Activated CD8-positive, alpha-beta memory T cell treated with anti-CD3 and anti-CD28 coated beads, Interleukin-2, amount 50 U/mL, for 48 hours (primary cell): ENCODE data around the gene GAB2.
"Not testable (repeated sequence)": the region's sequence is repeated elsewhere in the genome, so short reads cannot be mapped to it uniquely, and the experiment has no call there.

ENCODE experiments used
- DNase-seq: peaks from one replicate; pipeline ENCODE4 v3.0.0-alpha.2; 2020

The GAB2 gene

DNA sequence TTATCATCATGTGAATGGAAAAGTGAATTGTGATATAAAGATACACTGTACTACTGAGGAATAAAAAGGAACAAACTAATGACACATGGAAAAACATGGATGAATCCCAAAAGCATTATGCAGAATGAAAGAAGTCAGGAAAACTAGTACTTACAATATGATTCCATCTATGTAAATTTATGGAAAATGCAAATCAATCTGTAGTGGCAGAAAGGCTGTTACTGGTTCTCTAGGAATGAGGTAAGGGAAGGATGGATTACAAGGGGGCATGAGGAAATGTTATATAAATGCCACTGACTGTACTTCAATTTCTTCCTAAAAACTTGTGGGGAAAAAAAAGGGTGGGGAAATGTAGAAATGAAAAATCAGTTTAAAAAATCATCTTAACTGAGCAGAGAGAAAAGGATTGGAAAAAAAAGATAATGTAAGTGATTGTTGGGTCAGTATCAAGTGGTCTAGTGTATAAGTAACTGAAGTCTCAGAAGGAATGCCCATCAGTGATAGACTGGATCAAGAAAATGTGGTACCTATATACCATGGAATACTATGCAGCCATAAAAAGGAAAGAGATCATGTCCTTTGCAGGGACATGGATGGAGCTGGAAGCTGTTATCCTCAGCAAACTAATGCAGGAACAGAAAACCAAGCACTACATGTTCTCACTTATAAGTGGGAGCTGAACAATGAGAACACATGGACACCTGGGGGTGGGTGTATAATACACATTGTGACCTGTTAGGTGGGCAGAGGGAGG lies 180.2 kb downstream of the GAB2 start:
- no peak for DNase-seq

DNA sequence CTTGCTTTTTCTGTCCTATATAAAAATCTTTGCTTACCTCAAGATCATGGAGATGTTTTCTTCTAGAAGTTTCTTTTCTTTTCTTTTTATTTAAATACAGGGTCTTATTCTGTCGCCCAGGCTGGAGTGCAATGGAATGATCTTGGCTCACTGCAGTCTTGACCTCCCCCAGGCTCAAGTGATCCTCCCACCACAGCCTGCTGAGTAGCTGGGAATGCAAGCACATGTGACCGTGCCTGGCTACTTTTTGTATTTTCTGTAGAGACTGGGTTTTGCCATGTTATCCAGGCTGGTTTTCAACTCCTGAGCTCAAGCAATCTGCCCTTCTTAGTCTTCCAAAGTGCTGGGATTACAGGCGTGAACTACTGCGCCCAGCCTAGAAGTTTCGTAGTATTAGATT lies 183.6 kb downstream of the GAB2 start:
- DNase-seq: no peak

DNA sequence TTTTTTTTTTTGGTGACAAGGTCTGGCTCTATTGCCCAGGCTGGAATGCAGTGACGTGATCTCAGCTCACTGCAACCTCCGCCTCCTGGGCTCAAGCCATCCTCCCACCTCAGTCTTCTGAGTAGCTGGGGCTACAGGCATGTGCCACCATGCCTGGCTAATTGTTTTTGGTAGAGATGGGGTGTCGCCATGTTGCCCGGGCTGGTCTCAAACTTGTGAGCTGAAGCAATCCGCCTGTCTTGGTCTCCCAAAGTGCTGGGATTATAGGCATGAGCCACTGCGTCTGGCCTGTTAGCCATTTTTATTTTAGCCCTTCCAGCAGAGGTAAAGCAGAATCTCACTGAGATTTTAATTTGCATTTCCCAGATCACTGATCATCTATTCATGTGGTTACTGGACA lies 184.6 kb downstream of the GAB2 start:
- not testable (repeated sequence) for DNase-seq

DNA sequence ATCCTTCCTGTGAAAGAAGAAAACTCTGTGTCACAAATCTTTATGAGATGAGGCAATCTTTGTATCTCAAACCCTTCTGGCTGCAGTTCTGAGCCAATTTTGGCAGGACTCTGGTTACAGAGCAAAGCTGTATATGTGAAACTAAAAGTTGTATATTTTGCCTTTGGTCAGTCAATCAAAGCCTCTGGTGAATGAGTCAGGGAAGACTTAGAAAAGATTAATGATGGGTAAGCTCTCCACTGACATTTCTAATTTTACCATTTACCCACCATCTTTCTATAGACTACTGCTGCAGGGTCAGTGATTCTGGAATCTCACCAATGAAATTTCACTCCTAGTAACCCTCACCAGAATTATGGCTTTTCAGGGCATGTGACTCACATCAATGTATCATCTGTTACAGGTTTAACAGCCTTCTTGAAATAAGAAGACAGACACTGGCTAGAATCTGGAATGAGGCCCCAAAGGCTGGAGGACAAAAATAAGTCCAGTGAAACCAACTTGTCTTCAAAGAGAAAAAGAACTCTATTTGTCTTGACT lies 185.6 kb downstream of the GAB2 start:
- DNase-seq: no peak

DNA sequence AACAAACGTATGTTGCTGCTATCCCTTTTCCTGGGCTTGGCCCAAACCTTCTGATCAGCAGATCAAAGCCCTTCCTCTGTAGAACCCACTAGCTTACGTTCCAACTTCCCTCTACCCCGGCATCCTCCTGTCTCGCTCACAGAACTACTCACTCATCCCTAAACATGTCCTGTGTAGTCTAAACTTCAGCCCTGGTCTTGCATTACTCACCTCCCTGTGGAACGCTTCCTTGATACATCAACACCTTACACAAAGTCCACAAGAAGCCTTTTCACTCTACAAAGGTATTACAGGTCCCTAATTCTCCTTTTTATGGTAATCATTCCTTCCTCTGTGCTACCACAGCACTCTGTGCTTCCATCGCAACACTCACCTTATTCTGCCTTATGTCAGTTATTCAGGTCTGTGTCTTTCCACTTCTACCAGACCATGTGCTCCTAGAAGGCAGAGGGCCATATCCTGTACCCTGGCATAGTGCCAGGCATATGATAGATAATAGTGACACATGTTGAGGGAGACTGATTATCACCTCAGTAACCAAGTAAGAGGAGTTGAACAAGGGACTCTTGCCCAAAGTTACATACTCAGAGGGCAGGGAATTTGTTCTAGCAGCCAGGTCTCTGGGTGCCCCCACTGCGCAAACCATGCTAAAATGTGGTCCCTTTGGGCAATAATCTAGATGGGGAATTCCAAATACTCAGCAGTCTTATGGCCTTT lies 187.3 kb downstream of the GAB2 start:
- DNase-seq: no peak

DNA sequence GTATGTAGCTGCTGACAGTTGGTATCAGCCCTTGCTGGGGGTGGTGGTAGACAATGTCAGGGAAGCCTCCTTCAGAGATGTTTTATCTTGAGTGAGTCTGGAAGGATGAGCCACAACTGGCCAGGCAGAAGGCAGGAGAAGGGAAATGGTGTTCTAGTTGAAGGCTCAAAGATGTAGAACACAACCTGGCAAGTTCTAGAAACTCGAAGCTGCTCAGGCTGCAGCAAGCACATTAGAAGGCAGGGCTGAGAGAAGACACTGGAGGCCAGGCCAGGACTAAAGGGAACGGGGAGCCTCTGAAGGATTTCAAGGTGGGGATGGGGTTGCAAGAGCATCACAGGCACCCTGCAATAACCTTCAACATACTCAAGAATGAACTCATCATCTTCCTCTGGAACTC lies 188.5 kb downstream of the GAB2 start:
- DNase-seq: no peak

DNA sequence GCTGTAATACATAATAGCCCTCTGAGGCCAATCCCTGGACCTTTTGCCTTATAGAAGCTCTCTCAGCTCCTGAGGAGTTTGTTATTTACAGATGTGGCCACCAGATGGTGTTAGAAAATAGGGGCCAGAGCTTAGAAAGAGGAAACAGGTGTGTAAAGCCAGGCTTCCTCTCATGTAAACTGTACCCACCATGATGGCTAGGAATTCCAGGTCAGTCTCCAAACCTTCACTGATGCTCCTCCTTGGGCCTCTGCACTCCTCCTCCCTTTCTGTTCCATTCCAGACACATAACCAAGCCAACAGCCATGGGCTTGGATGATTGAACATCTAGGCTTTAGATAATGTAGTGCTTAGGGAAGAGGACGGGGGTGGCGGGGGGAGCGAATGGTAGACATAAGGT lies 189.2 kb downstream of the GAB2 start:
- no peak for DNase-seq

DNA sequence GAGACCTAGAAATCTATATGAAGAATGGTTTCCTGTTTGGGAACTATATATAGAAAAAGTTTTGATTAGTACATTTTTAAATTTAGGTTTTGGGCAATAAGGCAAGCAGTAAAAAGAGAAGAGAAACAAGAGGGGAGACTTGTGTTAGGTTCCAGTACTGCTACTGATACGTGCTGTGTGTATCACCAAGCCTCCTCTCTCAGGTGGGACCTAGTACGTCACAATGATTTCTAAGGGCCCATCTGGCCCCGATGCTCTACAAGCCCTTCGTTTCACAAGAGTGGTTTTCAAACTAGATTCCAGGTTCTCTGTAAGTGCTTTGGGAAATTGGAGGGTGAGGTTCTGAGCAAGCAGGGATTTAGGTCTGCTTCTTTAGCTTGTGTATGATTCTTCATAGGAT lies 189.7 kb downstream of the GAB2 start:
- no peak for DNase-seq

DNA sequence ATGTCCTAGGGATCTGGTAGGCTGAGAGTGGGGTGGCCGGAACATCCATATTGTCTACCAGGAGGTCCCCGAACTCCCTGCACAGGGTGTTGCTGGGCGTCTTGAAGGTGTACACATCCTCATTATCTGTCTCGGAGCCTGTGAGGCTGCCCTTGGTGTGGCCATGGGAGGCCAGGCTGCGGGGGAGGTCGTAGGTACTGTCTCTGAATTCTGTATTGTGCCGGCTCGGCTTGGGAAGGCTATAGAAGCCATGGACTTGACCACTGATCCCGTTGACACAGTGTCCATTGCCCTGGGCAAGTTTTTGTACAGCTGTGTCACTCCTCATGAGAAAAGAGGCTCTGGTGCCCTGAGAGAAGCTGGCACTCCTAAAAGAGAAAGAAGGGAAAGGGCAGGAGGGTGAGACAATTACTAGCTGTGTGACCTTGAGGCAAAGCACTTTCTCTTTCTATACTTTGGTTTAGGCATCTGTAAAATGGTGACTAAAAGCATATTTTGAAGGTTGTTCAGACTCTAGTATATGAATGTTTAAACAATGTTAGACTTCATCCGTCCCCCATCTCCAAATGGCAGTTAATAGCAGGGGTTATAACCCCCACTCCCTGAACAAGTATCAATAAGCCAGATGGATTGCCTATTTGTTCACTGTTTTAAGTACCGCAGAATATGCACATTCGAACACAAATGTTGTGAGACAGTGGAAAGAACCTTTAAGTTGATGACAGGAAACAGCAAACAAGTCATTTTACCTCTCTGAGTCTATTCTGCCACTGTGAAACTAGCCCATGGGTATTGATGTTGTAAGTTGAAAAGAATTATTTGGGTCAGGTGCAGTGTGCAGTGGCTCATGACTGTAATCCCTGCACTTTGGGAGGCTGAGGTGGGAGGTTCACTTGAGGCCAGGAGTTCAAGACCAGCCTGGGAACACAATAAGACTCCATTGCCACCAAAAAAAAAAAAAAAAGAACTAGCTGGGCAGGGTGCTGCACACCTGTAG lies 190.6 kb downstream of the GAB2 start:
- DNase-seq: no peak

DNA sequence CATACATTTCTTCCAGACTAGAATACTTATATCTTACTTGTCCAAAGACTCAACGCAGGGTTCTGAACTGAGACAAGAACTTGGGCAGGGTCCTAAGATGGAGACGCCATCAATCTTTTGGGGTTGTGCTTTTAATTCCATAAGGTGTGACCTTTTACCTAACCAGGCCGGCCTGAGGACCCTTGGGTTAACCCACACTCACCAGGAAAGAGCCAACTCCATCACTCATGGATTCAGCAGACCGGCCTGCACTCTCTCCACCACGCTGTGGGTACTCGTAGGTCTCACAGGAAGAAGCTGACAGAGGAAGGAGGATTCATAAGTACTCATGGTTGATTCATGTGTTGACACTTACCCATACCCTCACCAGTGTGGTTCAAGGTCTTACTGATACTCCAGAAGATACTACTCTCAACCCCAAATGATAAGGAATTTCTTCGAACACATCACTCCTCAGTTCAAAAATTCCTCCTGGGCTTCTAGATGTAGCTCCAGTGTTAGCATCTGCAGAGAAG lies 192.7 kb downstream of the GAB2 start:
- no peak for DNase-seq

DNA sequence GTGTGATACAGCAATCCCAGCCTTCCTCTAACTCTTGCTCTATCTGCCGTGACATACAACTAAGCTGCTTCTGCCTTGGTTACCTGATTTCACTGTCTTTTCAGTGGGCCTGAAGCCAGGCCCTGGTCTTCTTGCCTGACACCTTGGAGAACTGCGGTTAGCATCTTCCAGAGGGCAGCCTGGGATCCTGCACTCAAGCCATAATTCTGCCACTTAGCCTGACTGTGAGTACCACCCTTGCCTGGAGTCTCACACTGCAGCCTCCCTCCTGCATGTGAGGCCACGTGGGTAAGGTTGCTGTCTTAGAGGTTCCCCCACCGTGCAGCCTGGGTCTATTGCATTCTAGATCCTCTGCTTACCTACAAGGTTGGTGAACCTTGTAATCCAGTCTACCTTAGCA lies 193.1 kb downstream of the GAB2 start:
- no peak for DNase-seq

DNA sequence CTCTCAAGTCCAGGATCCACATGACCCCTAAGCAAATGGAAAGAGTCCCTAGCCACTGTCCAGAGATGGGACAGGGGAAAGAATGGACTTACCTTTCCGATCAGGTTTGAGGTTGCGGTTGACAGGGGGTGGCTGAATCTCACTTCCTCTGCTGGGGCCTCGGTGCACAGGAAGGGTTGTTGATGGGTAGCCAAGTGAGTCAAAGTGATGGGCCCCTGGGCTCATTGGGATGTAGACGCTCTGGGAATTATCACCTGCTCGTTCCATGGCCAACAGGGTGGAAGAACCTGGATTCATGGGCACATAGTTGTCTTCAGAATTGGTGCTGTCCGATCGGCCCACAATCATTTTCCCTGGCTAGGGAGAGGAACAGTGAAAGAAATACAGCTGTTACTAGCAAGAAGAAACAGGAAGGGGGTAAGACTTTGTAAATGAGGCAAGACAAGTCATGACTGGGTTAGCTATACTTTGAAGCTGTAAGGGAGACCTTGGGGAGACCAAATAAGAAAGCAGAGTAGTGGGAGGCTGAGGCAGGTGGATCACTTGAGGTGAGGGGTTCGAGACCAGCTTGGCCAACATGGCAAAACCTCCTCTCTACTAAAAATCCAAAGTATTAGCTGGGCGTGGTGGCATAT lies 194.2 kb downstream of the GAB2 start:
- peak; percentile 25 for DNase-seq

DNA sequence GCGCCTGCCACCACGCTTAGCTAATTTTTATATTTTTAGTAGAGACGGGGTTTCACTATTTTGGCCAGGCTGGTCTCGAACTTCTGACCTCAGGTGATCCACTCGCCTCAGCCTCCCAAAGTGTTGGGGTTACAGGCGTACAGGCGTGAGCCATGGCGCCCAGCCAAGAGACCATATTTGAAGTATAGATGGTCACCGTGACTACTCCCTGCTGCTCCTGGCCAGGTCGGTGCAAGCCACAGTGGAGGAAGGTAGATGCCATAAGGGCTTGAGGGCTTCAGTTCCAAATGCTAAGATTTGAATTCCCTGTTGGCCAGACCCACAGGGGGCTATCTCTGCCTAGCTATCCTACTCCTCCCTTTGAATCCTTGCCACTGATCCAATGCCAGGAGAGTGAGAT lies 194.9 kb downstream of the GAB2 start:
- peak; percentile 35 for DNase-seq

DNA sequence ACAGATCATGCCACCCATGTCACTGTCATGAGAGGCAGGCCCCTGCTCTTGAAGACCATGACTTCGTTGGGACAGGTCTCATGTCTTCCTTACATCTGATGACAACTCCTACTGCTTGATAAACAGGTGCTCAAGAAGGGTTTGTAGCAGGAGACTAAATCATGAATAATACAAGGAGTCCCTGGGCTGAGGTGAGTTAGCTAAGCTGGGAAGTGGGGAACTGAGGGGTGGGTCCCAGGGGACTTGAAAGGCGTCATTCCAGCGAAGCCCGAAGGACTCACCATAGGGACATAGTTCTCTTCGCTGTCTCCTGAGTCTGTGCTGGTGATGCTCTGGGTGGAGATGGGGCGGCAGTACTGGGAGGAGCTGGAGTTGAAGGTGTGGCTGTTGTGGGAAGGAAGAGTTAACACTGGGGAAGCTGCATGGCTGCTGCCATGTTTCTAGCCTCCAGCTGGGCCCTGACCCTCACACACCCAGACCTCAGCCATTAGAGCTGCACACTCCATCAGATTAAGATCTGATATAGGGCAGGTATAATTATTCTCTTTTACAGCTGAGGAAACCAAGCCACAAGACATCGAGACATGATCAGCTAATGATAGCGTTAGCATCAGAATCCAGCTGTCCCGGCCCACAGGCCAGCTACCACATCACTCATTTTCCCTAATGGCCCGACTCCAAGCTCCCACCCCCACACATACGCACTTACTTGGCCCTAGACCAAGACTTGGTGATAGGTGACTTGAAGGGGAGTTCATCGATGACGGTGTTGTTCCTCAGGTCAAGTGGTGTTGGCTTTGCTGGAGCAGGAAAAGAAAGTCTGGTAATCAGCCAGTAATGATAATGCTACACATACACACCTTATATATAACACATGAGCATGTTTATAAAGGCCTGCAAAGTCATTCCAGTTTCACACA lies 196.0 kb downstream of the GAB2 start:
- peak; percentile 38 for DNase-seq

DNA sequence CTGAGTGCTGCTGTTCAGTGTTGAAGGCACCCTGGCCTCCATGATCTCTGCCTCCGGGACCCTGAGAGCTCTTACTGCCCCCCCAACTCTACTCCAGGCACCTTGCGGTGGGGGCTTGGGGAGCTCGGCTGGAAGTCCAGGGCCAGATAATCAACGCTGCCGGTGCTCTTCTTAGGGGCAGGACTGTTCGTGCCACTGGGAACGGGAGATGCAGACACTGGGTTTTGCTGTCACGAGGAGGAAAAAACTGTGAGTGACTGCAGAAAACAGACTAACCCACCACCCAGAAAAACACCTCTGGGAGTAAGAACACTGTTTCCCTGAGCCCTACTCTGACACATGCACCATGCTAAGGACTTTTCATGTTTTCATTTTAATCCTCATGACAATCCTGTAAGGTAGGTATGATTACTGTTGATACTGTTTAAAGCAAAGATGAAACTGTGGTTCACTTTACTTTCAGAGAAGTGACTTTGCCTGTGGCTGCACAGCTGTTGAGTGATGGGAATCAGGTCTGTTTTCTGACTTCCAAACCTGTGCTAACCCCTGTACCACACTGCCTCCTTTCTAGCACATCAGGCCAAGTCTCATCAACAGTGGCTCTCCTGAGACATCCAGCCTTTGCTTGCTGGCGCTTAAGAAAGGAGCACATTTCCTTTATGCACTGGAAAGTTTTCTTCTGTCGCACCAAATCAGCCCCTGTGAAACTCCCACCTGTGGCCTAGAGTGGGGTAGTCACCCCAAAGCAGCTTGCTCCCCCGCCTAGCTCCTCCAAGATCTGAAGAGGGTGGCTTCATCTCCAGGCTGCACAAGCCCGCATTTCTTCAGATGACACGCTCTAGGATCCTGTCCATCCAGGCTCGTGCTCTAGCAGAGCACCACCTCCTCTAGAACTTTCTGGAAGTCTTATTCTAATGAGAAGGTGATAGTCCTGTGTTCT lies 197.1 kb downstream of the GAB2 start:
- peak; percentile 52 for DNase-seq

DNA sequence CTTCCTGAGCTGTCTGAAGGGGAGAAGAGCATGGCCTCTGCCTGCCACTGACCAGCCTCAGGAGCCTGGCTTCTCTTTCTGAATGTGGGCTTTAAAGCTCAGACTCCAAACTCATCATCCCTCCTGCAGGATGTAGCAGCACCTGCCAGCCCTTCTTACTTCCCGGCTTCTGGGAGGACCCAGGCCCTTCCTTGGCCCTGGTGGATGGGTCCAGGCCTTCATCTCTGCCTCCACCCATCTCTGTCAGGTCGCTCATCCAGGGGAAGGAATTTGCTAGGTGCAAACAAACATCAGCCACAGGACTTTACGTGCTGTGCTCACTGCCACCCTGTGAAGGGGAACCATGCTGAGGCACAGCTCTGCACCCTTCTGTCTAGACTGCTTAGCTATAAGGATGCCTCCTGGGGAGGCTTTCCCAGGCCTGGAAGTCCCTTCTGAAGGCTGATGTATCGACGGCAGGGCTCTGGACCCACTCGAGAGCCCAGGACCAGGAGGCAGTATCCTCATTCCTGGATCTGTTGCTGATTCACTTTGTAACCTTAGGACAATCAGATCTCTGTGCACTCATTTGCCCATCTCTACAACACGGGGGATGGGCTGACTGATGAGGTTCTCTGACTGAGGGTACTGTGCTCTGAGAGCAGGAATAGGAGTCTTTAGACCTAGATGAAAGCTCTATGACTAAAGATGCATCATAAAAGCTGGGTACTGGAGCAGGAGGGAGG lies 198.0 kb downstream of the GAB2 start:
- peak; percentile 34 for DNase-seq

DNA sequence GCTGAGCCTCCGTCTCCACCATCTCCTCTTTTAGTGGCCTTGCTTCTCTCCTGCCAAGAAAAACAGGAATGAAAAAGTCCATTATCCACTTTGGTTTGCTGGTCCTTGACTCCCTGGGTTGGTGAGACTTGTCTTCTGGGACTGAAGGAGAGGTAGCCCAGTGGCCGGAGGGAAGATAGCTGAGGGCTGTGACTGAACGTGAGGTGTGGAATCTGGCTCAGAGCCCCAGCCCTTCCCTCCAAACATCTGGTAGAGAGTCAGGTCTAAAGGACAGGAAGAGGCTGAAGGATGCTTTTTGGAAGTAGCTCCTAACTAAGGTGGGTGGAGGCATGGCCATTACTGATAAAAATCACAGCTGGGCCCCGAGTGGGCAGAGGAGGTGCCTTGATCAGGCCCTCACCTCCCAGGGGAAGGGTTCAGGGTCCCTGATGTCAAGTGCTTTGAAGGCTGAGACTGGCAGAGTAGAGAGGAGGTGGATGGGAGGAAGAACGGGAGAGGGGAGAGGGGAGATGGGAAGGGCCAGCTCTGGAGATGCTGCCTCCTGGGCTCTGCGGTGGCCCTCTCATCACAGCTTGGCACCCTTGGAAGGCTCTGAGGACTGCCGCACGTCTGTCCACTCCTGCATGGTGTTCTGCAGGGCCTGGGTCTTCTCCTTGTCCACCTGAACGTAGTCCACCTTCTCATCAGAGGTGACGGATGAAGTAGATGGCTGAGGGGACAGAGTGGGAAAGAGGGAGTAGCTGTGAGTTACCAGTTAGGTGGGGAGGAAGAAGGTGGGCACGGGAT lies 198.7 kb downstream of the GAB2 start:
- peak; percentile 34 for DNase-seq
